IMR-90 (cell line): ENCODE data around the gene SLFNL1. TPM values are rescaled to one million over a fixed set of nuclear protein-coding genes. Genes with fewer than 3 reads are reported as not detected.

Experiments
- ATAC-seq: fragments of 200-7000 bp; cut with Tn5 transposase; 2 replicates; pipeline ENCODE4 v1.9.1; 2020; ENCODE audit warnings: low read depth, mild to moderate bottlenecking, moderate library complexity
- BruUV-seq: library from RNA; stranded (reverse); fragments of 400-500 nt; replicated peaks from 2 replicates; lab custom pipeline; 2021; lab: Mats Ljungman, UMichigan
- CTCF ChIA-PET: fragments of 300-600 bp; formaldehyde crosslinking; extraction: SDS; loops from one replicate; lab custom pipeline; 2021; ENCODE audit warnings: antibody characterized with exemption; lab: Yijun Ruan, JAX
- POLR2A ChIA-PET: fragments of 300-600 bp; sonication (Branson Sonifier 250); formaldehyde crosslinking; loops from one replicate; lab custom pipeline; 2022; ENCODE audit warnings: antibody characterized with exemption; ENCODE audit not compliant: unreplicated experiment; lab: Charles Lee
- DNase-seq: peaks from one replicate; pipeline ENCODE4 v3.0.0; 2013
- H2AFZ ChIP-seq: replicated peaks from 2 replicates; pipeline ENCODE3; 2013; ENCODE audit warnings: low read length, mild to moderate bottlenecking; ENCODE audit not compliant: poor library complexity
- H2AK5ac ChIP-seq: 2 replicates; pipeline ENCODE4 v1.6.1; 2013; ENCODE audit warnings: low read depth, low read length, inconsistent platforms
- H2AK9ac ChIP-seq: replicated peaks from 2 replicates; pipeline ENCODE3; 2013; ENCODE audit warnings: mild to moderate bottlenecking, low read depth, low read length, moderate library complexity; ENCODE audit not compliant: poor library complexity
- H2BK120ac ChIP-seq: 2 replicates; pipeline ENCODE4 v1.6.1; 2013; ENCODE audit warnings: low read depth, low read length, inconsistent platforms
- H2BK15ac ChIP-seq: 3 replicates; pipeline ENCODE4 v1.6.1; 2013; ENCODE audit warnings: low read depth, low read length, inconsistent platforms
- H2BK20ac ChIP-seq: 2 replicates; pipeline ENCODE4 v1.6.1; 2013; ENCODE audit warnings: low read depth, mild to moderate bottlenecking, inconsistent platforms, low read length, moderate library complexity
- H2BK5ac ChIP-seq: 2 replicates; pipeline ENCODE4 v1.6.1; 2013; ENCODE audit warnings: mild to moderate bottlenecking, low read depth, low read length, inconsistent platforms; ENCODE audit not compliant: poor library complexity, severe bottlenecking
- H3K14ac ChIP-seq: replicated peaks from 2 replicates; pipeline ENCODE4 v1.6.1; 2013; ENCODE audit warnings: low read depth, low read length, inconsistent platforms
- H3K18ac ChIP-seq: 2 replicates; pipeline ENCODE4 v1.6.1; 2013; ENCODE audit warnings: low read depth, low read length, control low read depth
- H3K23ac ChIP-seq: 2 replicates; pipeline ENCODE4 v1.6.1; 2013; ENCODE audit warnings: low read depth, low read length, inconsistent platforms
- H3K27ac ChIP-seq: 2 replicates; pipeline ENCODE4 v1.5.1; 2013; ENCODE audit warnings: mild to moderate bottlenecking, control low read depth, low read length; ENCODE audit not compliant: insufficient read depth
- H3K27me3 ChIP-seq: 2 replicates; pipeline ENCODE4 v1.6.1; 2013; ENCODE audit warnings: low read length; ENCODE audit not compliant: control insufficient read depth, insufficient read depth
- H3K36me3 ChIP-seq: 2 replicates; pipeline ENCODE4 v1.6.1; 2013; ENCODE audit warnings: low read length, mixed read lengths; ENCODE audit not compliant: control insufficient read depth, insufficient read depth
- H3K4ac ChIP-seq: 2 replicates; pipeline ENCODE4 v1.6.1; 2013; ENCODE audit warnings: low read depth, low read length, inconsistent platforms
- H3K4me1 ChIP-seq: 2 replicates; pipeline ENCODE4 v1.6.1; 2013; ENCODE audit warnings: low read length, mixed read lengths; ENCODE audit not compliant: control insufficient read depth, insufficient read depth
- H3K4me2 ChIP-seq: 2 replicates; pipeline ENCODE4 v1.6.1; 2013; ENCODE audit warnings: low read depth, mild to moderate bottlenecking, control low read depth, low read length, moderate library complexity
- H3K4me3 ChIP-seq: 2 replicates; pipeline ENCODE4 v1.5.1; 2013; ENCODE audit warnings: low read depth, mild to moderate bottlenecking, control low read depth, low read length, moderate library complexity; ENCODE audit not compliant: insufficient read depth
- H3K56ac ChIP-seq: 2 replicates; pipeline ENCODE4 v1.6.1; 2013; ENCODE audit warnings: low read length, inconsistent platforms; ENCODE audit not compliant: insufficient read depth; ENCODE audit errors: extremely low read depth
- H3K79me1 ChIP-seq, 2 experiments: 2 replicates each; pipeline ENCODE4 v1.6.1; 2013; ENCODE audit warnings: low read length in 2 of 2, inconsistent platforms in 1 of 2, low read depth in 1 of 2
- H3K9ac ChIP-seq: 2 replicates; pipeline ENCODE4 v1.6.1; 2013; ENCODE audit warnings: low read depth, low read length, control low read depth
- H3K9me1 ChIP-seq: 2 replicates; pipeline ENCODE4 v1.6.1; 2013; ENCODE audit warnings: low read length, inconsistent platforms; ENCODE audit not compliant: insufficient read depth
- H3K9me3 ChIP-seq: 2 replicates; pipeline ENCODE4 v1.6.1; 2013; ENCODE audit warnings: low read length; ENCODE audit not compliant: control insufficient read depth, insufficient read depth
- H4K20me1 ChIP-seq: 2 replicates; pipeline ENCODE4 v1.6.1; 2013; ENCODE audit warnings: low read length, inconsistent platforms; ENCODE audit not compliant: insufficient read depth
- H4K5ac ChIP-seq: 2 replicates; pipeline ENCODE4 v1.6.1; 2013; ENCODE audit warnings: mild to moderate bottlenecking, low read depth, low read length, control low read depth
- H4K8ac ChIP-seq, 2 experiments: 2 replicates each; pipeline ENCODE4 v1.6.1; 2013; ENCODE audit warnings: low read depth in 2 of 2, low read length in 2 of 2, control low read depth in 1 of 2, inconsistent platforms in 1 of 2
- H4K91ac ChIP-seq: 2 replicates; pipeline ENCODE4 v1.6.1; 2013; ENCODE audit warnings: low read depth, low read length, inconsistent platforms; ENCODE audit not compliant: insufficient read depth
- BHLHE40 ChIP-seq: fragments of 150-350 bp; IDR thresholded peaks from 2 replicates; pipeline ENCODE4 v1.6.1; 2016; ENCODE audit warnings: mild to moderate bottlenecking, low read depth, low read length
- CEBPB ChIP-seq: IDR thresholded peaks from 2 replicates; pipeline ENCODE4 v1.6.1; 2012; ENCODE audit warnings: low read depth, low read length, improper control_type of control experiment
- CHD1 ChIP-seq: IDR thresholded peaks from 2 replicates; pipeline ENCODE4 v1.6.1; 2012; ENCODE audit warnings: low read depth, low read length, improper control_type of control experiment
- FOS ChIP-seq: fragments of 150-350 bp; IDR thresholded peaks from 2 replicates; pipeline ENCODE4 v1.6.1; 2016; ENCODE audit warnings: low read depth, low read length
- MAZ ChIP-seq: IDR thresholded peaks from 2 replicates; pipeline ENCODE4 v1.6.1; 2012; ENCODE audit warnings: low read depth, mild to moderate bottlenecking, low read length, improper control_type of control experiment, moderate library complexity, borderline replicate concordance
- MXI1 ChIP-seq: IDR thresholded peaks from 2 replicates; pipeline ENCODE4 v1.6.1; 2012; ENCODE audit warnings: low read depth, mild to moderate bottlenecking, low read length, moderate library complexity, borderline replicate concordance
- NFE2L2 ChIP-seq: fragments of 150-350 bp; IDR thresholded peaks from 2 replicates; pipeline ENCODE4 v1.6.1; 2016; ENCODE audit warnings: low read depth, mild to moderate bottlenecking, low read length
- POLR2A ChIP-seq: IDR thresholded peaks from 2 replicates; pipeline ENCODE4 v1.6.1; 2012; ENCODE audit warnings: mild to moderate bottlenecking, low read depth, low read length
- RAD21 ChIP-seq: IDR thresholded peaks from 2 replicates; pipeline ENCODE4 v1.6.1; 2012; ENCODE audit warnings: low read length, improper control_type of control experiment
- RCOR1 ChIP-seq: IDR thresholded peaks from 2 replicates; pipeline ENCODE4 v1.6.1; 2012; ENCODE audit warnings: mild to moderate bottlenecking, low read length, improper control_type of control experiment; ENCODE audit not compliant: insufficient replicate concordance
- RFX5 ChIP-seq: IDR thresholded peaks from 2 replicates; pipeline ENCODE4 v1.8.0; 2012; ENCODE audit warnings: low read depth, mild to moderate bottlenecking, low read length, moderate library complexity
- SMC3 ChIP-seq: fragments of 150-350 bp; IDR thresholded peaks from 2 replicates; pipeline ENCODE4 v1.6.1; 2016; ENCODE audit warnings: low read depth, mild to moderate bottlenecking, antibody characterized with exemption, low read length, moderate library complexity
- WGBS, 2 experiments: methylation state at CpG; one replicate each; pipeline versions ENCODE4 v1.1.5 to v1.1.7; 2013; ENCODE audit warnings: missing lambda C conversion rate in 2 of 2; ENCODE audit not compliant: insufficient read length in 1 of 2; ENCODE audit errors: extremely low coverage in 2 of 2; 5-methylcytosine and 5-hydroxymethylcytosine counted together
- dilution Hi-C: fragments of 300-500 bp; cut with HindIII; formaldehyde crosslinking; loops from one replicate; pipeline ENCODE4 v1.14.3; 2018; ENCODE audit warnings: low sequenced_read_pairs; ENCODE audit not compliant: unreplicated experiment
- in situ Hi-C: fragments of 300-500 bp; cut with MboI; formaldehyde crosslinking; loops from 3 replicates; pipeline ENCODE4 v1.14.3; 2019; ENCODE audit warnings: low sequenced_read_pairs, inconsistent platforms, mixed read lengths
- intact Hi-C: fragments of 100-400 bp; cut with micrococcal nuclease; formaldehyde crosslinking; loops from 2 replicates; pipeline ENCODE4 v1.10.0; 2022
- polyA plus RNA-seq, 3 experiments: library from polyadenylated mRNA; depleted of rRNA; stranded (reverse); fragments of >200 nt; gene quantifications; 2 replicates each; pipeline ENCODE4 v1.2.3, GENCODE V29; 2012; ENCODE audit warnings: low replicate concordance in 1 of 3
- total RNA-seq: library from RNA; depleted of rRNA; stranded (reverse); fragments of >200 nt; gene quantifications from 2 replicates; pipeline ENCODE4 v1.2.3, GENCODE V29; 2012
- TF ChIP-seq, protein P1 (sequence below): conservative IDR thresholded peaks from 2 replicates; pipeline ENCODE4 v1.5.1; 2012; ENCODE audit warnings: mild to moderate bottlenecking, low read depth, low read length, improper control_type of control experiment
- TF ChIP-seq, protein P2 (sequence below): fragments of 150-350 bp; IDR thresholded peaks from 2 replicates; pipeline ENCODE4 v1.6.1; 2017; ENCODE audit warnings: mild to moderate bottlenecking, antibody characterized with exemption, low read length, low read depth
- TF ChIP-seq, protein P3 (sequence below): fragments of 150-350 bp; IDR thresholded peaks from 2 replicates; pipeline ENCODE4 v1.6.1; 2016; ENCODE audit warnings: low read depth, mild to moderate bottlenecking, low read length, moderate library complexity, borderline replicate concordance

SLFNL1 gene
- total and polyA plus RNA-seq, 2 of the 4 experiments (the other 2 are of a cell fraction), result under 0.01 to 0.09 TPM

DNA sequence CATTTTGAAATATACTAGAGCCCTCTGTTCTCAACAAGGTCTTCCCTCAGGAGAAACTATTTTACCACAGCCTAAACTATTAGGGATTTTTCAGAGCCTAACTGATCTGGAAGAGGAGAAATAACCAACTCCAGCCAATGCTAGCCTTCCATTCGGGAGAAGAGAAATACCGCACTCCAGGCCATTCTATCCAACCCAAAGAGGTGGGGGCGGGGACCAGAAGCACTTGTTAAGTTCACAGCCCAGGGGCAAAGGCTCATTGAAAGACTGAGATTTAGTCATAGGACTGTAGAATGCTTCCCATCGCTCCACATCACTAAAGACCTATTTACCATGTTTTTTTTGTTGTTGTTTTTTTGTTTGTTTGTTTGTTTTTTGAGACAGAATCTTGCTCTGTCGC lies 35.4 kb upstream of the SLFNL1 start:
- WGBS, 2 experiments, result no CpG with 5 or more reads among the region's 5 CpGs
- POLR2A ChIA-PET, result no interaction called here
- no peak overlapping the region for H3K56ac ChIP-seq
- no peak overlapping the region for H4K5ac ChIP-seq
- no peak overlapping the region for H3K14ac ChIP-seq
- H3K36me3 ChIP-seq, result peaks cover 14% of the 10 kb centered on the region
- H3K27me3 ChIP-seq, result no peaks in the 10 kb centered on the region
- in situ Hi-C loops, result no loop called here
- no peak overlapping the region for H2BK120ac ChIP-seq
- TF ChIP-seq POLR2A (no peak), RAD21 (no peak), NFE2L2 (no peak), BHLHE40 (no peak), CHD1 (no peak), SMC3 (no peak), MAZ (no peak), FOS (no peak), CEBPB (no peak), RCOR1 (no peak), RFX5 (no peak), MXI1 (no peak)
- TF ChIP-seq, protein P1, sequence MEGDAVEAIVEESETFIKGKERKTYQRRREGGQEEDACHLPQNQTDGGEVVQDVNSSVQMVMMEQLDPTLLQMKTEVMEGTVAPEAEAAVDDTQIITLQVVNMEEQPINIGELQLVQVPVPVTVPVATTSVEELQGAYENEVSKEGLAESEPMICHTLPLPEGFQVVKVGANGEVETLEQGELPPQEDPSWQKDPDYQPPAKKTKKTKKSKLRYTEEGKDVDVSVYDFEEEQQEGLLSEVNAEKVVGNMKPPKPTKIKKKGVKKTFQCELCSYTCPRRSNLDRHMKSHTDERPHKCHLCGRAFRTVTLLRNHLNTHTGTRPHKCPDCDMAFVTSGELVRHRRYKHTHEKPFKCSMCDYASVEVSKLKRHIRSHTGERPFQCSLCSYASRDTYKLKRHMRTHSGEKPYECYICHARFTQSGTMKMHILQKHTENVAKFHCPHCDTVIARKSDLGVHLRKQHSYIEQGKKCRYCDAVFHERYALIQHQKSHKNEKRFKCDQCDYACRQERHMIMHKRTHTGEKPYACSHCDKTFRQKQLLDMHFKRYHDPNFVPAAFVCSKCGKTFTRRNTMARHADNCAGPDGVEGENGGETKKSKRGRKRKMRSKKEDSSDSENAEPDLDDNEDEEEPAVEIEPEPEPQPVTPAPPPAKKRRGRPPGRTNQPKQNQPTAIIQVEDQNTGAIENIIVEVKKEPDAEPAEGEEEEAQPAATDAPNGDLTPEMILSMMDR, result no peak
- TF ChIP-seq, protein P2, sequence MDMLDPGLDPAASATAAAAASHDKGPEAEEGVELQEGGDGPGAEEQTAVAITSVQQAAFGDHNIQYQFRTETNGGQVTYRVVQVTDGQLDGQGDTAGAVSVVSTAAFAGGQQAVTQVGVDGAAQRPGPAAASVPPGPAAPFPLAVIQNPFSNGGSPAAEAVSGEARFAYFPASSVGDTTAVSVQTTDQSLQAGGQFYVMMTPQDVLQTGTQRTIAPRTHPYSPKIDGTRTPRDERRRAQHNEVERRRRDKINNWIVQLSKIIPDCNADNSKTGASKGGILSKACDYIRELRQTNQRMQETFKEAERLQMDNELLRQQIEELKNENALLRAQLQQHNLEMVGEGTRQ, result no peak
- TF ChIP-seq, protein P3, sequence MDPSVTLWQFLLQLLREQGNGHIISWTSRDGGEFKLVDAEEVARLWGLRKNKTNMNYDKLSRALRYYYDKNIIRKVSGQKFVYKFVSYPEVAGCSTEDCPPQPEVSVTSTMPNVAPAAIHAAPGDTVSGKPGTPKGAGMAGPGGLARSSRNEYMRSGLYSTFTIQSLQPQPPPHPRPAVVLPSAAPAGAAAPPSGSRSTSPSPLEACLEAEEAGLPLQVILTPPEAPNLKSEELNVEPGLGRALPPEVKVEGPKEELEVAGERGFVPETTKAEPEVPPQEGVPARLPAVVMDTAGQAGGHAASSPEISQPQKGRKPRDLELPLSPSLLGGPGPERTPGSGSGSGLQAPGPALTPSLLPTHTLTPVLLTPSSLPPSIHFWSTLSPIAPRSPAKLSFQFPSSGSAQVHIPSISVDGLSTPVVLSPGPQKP, result no peak
- H3K79me1 ChIP-seq, result no peaks in the 10 kb centered on the region
- H3K4ac ChIP-seq, result no peak overlapping the region
- no peaks in the 10 kb centered on the region for H3K9me3 ChIP-seq
- no peaks in the 10 kb centered on the region for H3K9me1 ChIP-seq
- BruUV-seq, result no TSS peak
- H4K8ac ChIP-seq, result no peak overlapping the region
- DNase-seq (no peak), ATAC-seq (no peak)
- no peak overlapping the region for H3K23ac ChIP-seq
- H2BK15ac ChIP-seq, result no peak overlapping the region
- H2AK9ac ChIP-seq, result no peak overlapping the region
- no peak overlapping the region for H3K18ac ChIP-seq
- no peaks in the 10 kb centered on the region for H3K4me1 ChIP-seq
- intact Hi-C loops, result no loop called here
- H3K4me2 ChIP-seq, result no peak overlapping the region
- H4K20me1 ChIP-seq, result no peaks in the 10 kb centered on the region
- CTCF ChIA-PET, result no interaction called here
- no peak overlapping the region for H3K9ac ChIP-seq
- no peak overlapping the region for H3K27ac ChIP-seq
- H2BK20ac ChIP-seq, result no peak overlapping the region
- H3K4me3 ChIP-seq, result no peak overlapping the region
- dilution Hi-C loops, result no loop called here
- no peak overlapping the region for H2AK5ac ChIP-seq
- no peak overlapping the region for H2AFZ ChIP-seq
- no peak overlapping the region for H2BK5ac ChIP-seq
- H4K91ac ChIP-seq, result no peak overlapping the region
